GM21619 (cell line): ENCODE data around the gene PTPRH.
"Not testable (repeated sequence)": the region's sequence is repeated elsewhere in the genome, so short reads cannot be mapped to it uniquely, and the experiment has no call there.

Experiments
- ATAC-seq: cut with Tn5 transposase; IDR thresholded peaks from one replicate; pipeline ENCODE4 v1.9.1; 2021; ENCODE audit not compliant: unreplicated experiment

The PTPRH gene

DNA sequence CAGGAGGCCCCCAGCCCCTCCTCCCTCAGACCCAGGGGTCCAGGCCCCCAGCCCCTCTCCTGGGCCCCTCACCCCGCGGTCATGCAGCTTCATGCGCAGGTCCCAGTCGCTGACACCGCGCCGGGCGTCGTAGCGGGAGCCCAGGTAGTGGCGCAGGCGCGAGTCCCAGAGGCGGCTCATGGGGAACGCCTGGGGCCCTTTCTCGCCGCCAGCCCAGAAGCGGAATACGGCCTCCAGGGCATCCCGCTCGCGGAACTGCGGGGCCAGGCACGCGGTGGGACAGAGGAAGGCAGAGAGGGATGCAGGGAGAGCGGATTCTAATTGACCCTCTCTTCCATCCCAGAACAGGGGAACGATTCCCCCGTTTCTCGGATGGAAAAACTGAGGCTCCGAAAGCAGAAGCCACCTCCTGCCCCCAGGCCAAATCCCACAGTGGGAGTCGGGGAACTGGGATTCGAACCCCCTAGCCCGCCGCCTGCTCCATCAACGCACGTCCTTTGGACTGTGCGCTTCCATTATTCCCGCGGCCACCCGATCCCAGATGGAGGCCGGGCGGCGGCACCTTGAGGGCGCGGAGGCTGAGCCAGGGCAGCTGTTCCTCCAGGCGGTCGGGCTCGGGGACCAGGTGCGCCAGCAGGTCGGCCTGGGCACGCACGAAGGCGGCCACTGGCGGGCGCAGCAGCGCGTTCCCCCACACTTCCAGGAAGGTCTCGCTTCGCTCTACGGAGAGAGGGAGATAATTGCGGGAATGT, 47.6 kb downstream of the PTPRH start:
- no peak for ATAC-seq

DNA sequence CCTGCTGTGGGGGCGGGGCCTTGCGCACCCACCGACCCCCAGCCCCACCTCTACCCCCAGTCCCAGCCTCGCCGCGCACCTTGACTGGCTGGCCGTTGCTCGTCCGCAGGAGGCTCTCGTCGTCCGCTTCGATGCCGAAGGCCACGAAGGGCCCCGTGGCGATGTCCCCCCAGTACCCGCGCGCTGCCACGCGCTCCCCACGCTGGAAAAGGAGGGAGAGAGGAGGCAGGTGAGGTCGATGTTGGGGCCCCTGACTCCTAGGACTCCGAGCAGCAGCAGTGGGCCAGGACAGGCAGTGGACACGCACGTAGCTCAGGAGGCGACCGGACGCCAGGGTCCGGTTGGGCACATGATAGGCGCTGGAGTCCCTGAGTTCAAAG, 48.3 kb downstream of the PTPRH start:
- no peak for ATAC-seq

GRCh38 chr19:55160128-55160985, 48.9 kb downstream of the PTPRH start:
- ATAC-seq: no peak

GRCh38 chr19:55158848-55159749, 50.2 kb downstream of the PTPRH start:
- no peak for ATAC-seq

DNA sequence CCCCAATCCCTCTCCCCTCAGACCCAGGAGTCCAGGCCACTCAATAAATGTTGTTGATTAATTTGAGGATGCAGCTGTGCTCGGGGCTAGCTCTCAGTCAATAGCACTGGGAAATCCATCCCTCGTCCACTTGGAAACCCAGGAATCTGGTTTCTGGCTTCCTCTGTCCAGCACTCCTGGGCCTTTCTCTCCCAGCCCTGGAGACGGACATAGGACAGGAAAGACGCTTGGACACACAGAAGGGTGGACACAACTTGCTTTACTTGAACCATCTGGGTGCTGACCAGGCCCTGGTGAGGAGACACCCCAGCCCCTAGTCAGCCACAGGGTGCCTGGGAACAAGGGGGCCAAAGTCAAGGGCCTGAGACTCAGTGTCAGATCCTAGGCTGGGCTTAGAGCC, 50.9 kb downstream of the PTPRH start:
- ATAC-seq: no peak

GRCh38 chr19:55157064-55157908, 52.0 kb downstream of the PTPRH start, which contains the start of gene TNNI3:
Gene TNNI3 (minus strand): TSS chr19:55157732. CDS start chr19:55157589, 143 bp downstream.
- no peak for ATAC-seq

DNA sequence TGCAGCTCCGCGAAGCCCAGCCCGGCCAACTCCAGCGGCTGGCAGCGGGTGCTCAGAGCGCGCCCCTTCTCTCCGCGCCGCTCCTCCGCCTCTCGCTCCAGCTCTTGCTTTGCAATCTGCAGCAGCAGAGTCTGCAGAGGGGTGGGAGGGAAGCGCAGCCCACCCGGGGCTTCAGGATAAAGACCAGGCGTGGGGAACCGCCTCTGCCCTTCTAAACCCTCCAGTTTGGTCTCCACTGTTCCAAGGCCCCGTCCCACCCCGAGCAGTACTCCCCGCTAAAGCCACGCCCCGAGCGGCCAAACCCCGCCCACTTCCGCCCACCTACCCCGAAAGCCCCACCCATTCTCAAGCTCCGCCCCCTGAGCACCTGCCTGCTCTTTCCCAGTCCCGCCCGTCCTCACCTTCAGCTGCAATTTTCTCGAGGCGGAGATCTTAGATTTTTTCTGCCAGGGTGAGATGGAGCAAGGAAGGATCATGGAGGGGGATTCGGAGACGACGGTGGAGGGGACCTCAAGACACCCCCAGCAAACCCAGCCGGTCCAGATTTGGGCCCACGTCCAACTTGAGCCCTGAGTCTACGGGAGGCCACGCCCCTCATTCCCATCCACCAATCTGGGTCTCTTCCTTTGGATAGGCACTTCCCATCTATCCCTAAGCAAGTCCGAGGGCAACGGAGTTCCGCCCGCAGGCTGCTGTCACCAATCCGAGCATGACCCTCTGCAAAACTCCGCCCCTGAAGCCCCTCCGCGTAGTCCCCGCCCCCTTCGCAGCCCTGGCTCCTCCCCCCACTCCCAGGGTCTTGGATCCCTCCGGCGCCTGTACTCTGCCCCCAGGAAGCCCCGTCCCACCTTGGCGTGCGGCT, 52.9 kb downstream of the PTPRH start:
- ATAC-seq: no peak

DNA sequence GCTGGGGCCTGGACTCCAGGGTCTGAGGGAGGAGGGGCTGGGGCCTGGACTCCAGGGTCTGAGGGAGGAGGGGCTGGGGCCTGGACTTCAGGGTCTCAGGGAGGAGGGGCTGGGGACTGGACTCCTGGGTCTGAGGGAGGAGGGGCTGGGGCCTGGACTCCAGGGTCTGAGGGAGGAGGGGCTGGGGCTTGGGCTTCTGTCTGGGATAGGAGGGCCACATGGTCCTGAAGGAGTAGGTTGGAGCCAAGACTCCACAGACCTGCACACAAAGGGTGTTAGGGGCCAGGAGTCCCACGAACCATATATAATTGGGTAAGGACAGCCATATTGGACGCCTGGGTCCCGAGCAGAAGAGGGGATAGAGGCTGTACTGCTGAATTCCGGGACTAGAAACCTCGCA, 53.5 kb downstream of the PTPRH start:
- ATAC-seq: not testable (repeated sequence)

DNA sequence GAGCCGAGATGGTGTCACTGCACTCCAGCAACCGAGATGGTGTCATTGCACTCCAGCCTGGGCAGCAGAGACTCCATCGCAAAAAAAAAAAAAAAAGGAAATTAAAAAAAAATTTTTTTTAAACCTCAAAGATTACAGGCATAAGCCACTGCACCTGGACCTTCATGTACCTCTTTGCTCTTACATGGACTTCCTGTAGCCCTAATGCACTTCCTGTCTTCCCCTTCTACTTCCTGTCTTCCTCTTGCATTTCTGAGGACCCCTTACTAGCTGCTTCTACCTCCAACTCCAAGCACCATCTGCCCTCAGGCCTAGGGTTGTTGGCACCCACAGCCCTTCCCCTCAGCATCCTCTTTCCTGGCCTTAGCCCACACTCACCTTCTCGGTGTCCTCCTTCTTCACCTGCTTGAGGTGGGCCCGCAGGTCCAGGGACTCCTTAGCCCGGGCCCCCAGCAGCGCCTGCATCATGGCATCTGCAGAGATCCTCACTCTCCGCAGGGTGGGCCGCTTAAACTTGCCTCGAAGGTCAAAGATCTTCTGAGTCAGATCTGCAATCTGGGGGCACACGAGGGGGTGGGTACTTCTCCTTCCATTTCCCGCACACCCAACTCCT, 55.5 kb downstream of the PTPRH start:
- ATAC-seq: no peak

- no peak for ATAC-seq
Measured at GRCh38 chr19:55152017-55152416, 57.3 kb downstream of the PTPRH start.

DNA sequence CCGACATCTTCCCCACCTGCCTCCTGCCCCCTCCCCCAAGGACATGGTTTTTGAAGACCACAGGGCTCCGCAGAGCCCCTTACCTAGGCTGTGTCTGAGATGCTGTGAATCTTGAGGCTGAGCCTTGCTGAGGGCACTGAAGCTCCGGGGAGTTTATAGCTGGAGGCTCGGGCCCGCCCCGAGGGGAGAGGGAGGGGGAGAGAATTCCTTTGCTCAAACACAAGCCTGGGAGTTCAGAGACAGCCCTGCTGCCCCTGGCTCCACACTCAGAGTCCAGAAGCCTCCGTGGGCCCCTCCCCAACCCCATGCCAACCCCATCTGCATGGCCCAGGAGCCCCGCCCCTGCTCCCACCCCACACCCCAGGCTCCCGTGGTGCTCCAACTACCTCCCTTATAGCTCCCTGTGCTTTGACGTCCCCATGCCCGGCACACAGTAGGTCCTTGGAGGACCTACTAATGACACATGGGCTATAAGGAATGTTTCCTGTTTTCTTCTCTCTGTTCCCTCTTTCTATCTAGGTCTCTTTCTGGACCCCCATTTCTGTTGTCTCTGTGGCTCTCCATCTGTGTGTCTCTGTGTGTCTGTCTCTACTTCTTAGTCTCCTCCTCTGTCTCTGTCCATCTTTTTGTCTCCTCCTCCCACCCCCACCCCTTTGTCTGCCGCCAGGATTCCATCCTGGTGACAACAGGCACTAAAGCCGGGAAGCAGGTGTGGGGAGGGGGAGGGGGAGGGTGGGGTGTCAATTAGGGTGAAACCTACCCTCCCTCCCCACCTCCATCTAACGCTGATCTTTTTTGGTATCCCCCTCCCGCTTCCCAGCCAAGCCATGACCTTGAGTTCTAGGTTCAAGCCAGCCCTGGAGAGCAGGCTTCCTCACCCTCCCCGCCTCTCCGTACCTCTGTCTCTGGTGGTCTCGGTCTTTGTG, 60.0 kb downstream of the PTPRH start, which contains the start of gene TNNT1:
Gene TNNT1, minus strand, starts transcription at position 129 of the 926 bp plus-strand sequence. CDS start 2,049 bp downstream, outside the sequence.
- ATAC-seq: no peak

- ATAC-seq: no peak
Measured at GRCh38 chr19:55147545-55148251, 61.6 kb downstream of the PTPRH start.

GRCh38 chr19:55146705-55147273, 62.5 kb downstream of the PTPRH start:
- no peak for ATAC-seq

GRCh38 chr19:55146078-55146704, 63.1 kb downstream of the PTPRH start:
- no peak for ATAC-seq

GRCh38 chr19:55145232-55145631, 64.1 kb downstream of the PTPRH start:
- ATAC-seq: no peak

GRCh38 chr19:55141696-55142095, 67.6 kb downstream of the PTPRH start:
- ATAC-seq: no peak
